Muscle of leg (tissue), 11 donors: ENCODE data around the gene PTPRS. TPM values are rescaled to one million over a fixed set of nuclear protein-coding genes. Genes with fewer than 3 reads are reported as not detected.

Experiments used
- DNase-seq: peaks from one replicate; pipeline ENCODE4 v3.0.0; 2013
- H3K27ac ChIP-seq: one replicate; pipeline ENCODE4 v1.5.1; 2013; ENCODE audit warnings: mild to moderate bottlenecking, low read length, control low read depth
- H3K27me3 ChIP-seq: one replicate; pipeline ENCODE4 v1.6.1; 2013; ENCODE audit warnings: low read length; ENCODE audit not compliant: control insufficient read depth, insufficient read depth
- H3K36me3 ChIP-seq: one replicate; pipeline ENCODE4 v1.6.1; 2013; ENCODE audit warnings: low read length; ENCODE audit not compliant: control insufficient read depth, insufficient read depth
- H3K4me1 ChIP-seq: one replicate; pipeline ENCODE4 v1.6.1; 2013; ENCODE audit warnings: low read length; ENCODE audit not compliant: control insufficient read depth, insufficient read depth
- H3K4me3 ChIP-seq: one replicate; pipeline ENCODE4 v1.5.1; 2013; ENCODE audit warnings: low read length, control low read depth
- H3K9me3 ChIP-seq: replicated peaks from 2 replicates; pipeline ENCODE4 v1.6.1; 2013; ENCODE audit warnings: low read depth, low read length; ENCODE audit not compliant: control insufficient read depth
- WGBS: methylation state at CpG from one replicate; pipeline ENCODE4 v1.1.5; 2013; ENCODE audit warnings: missing lambda C conversion rate; ENCODE audit not compliant: insufficient coverage; 5-methylcytosine and 5-hydroxymethylcytosine counted together
- polyA plus RNA-seq, 8 donors: library from polyadenylated mRNA; unstranded; fragments of 120-200 nt; gene quantifications; one replicate each; pipeline versions ENCODE4 v1.2.1 to v1.2.3, GENCODE V29; 2013; ENCODE audit warnings: inconsistent platforms in 1 of 8, low replicate concordance in 1 of 8; ENCODE audit not compliant: insufficient read length in 8 of 8, insufficient read depth in 1 of 8
- total RNA-seq: library from RNA; stranded (reverse); fragments of 120-200 nt; gene quantifications from one replicate; pipeline ENCODE4 v1.2.4, GENCODE V29; 2013

The PTPRS gene
- total and polyA plus RNA-seq, 9 donors: 30.9 to 60.4 (median 41.2) TPM

DNA sequence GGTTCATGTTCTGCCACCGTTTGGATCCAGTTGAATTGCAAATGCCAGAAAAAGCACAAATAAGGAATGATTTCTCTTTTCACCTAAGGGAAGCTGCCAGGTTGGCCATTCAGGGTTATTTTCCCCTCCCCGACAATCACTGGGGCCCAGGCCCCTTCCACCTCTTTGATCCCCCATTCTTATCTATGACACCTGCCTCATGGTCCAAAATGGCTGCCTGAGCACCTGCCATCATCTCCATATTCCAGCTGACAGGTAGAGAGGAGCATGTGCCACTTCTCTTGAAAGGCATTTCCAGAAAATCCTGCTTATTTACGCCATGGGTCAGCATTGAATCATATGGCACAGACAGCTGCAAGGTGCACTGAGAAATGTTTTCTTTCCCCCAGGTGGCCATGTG lies 15.7 kb downstream of the PTPRS start:
- H3K4me1 ChIP-seq: peaks cover 6% of the 10 kb centered on the region
- no peaks in the 10 kb centered on the region for H3K27me3 ChIP-seq
- no peaks in the 10 kb centered on the region for H3K36me3 ChIP-seq
- 91% methylated on average over 3 of the region's 3 CpGs for WGBS
- peaks cover 6% of the 10 kb centered on the region for H3K9me3 ChIP-seq
- H3K27ac ChIP-seq: no peak overlapping the region
- no peak overlapping the region for H3K4me3 ChIP-seq
- no peak for DNase-seq

GRCh38 chr19:5323475-5323811 lies 17.2 kb downstream of the PTPRS start:
- WGBS: 94% methylated on average over 7 of the region's 7 CpGs
- Histone ChIP-seq H3K9me3 (peaks cover 6% of the 10 kb centered on the region), H3K27me3 (no peaks in the 10 kb centered on the region), H3K27ac (no peak overlapping the region), H3K4me1 (peaks cover 6% of the 10 kb centered on the region), H3K36me3 (no peaks in the 10 kb centered on the region), H3K4me3 (no peak overlapping the region)
- no peak for DNase-seq

DNA sequence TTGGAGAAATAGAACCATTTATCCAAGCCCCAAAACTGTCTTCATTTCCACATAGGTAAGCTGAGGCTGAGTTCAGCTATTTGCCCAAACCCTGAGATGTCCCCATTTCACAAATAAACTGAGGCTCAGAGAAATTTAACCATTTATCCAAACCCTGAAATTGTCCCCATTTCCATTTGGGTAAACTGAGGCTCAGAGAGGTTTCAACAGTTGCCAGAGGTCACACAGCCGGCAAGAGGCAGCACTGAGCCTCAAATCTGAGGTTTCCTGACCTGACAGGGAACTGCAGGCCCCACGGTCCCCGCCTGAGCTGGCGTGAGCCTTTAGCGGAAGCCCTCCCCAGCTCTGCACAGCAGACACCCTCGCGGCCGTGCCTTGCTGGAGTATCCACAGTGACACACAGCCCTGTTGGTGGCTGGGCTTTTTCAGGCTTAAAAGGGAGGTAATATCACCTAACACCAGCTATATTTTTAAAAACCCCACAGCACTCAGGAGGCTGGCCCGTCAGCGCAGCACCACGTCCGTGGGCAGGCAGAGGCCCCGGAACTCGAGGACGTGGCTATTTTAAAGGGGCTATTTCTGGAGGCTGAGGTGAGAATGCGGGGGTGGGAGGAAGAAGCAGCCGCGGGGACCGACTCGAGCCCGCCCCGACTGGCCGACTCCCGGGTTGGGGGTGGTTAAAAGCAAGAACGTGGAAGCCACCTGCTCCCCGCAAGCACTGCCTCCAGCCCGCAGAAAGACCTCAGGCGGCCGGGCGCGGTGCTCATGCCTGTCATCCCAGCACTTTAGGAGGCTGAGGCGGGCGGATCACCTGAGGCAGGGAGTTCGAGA lies 18.5 kb downstream of the PTPRS start:
- H3K4me3 ChIP-seq: no peak overlapping the region
- no peaks in the 10 kb centered on the region for H3K36me3 ChIP-seq
- peak; percentile 51 for DNase-seq
- 15% methylated on average over 30 of the region's 34 CpGs for WGBS
- no peaks in the 10 kb centered on the region for H3K27me3 ChIP-seq
- H3K27ac ChIP-seq: peak overlapping the region; percentile 37
- H3K4me1 ChIP-seq: peaks cover 6% of the 10 kb centered on the region
- peaks cover 6% of the 10 kb centered on the region for H3K9me3 ChIP-seq

GRCh38 chr19:5321066-5321642 lies 19.5 kb downstream of the PTPRS start:
- DNase-seq: no peak
- 94% methylated on average over 9 of the region's 9 CpGs for WGBS
- H3K9me3 ChIP-seq: peaks cover 6% of the 10 kb centered on the region
- H3K27ac ChIP-seq: no peak overlapping the region
- H3K4me3 ChIP-seq: no peak overlapping the region
- H3K4me1 ChIP-seq: peaks cover 6% of the 10 kb centered on the region
- no peaks in the 10 kb centered on the region for H3K36me3 ChIP-seq
- H3K27me3 ChIP-seq: no peaks in the 10 kb centered on the region

GRCh38 chr19:5319516-5319915 lies 21.1 kb downstream of the PTPRS start:
- no peak overlapping the region for H3K4me3 ChIP-seq
- no peaks in the 10 kb centered on the region for H3K36me3 ChIP-seq
- H3K9me3 ChIP-seq: no peaks in the 10 kb centered on the region
- H3K27ac ChIP-seq: no peak overlapping the region
- WGBS: 85% methylated on average over 9 of the region's 9 CpGs
- H3K27me3 ChIP-seq: no peaks in the 10 kb centered on the region
- H3K4me1 ChIP-seq: peaks cover 6% of the 10 kb centered on the region
- DNase-seq: no peak

GRCh38 chr19:5318306-5318705 lies 22.3 kb downstream of the PTPRS start:
- no peak for DNase-seq
- WGBS: 100% methylated on average over 1 of the region's 6 CpGs

GRCh38 chr19:5317321-5317720 lies 23.3 kb downstream of the PTPRS start:
- WGBS: 100% methylated on average over 1 of the region's 7 CpGs
- no peak for DNase-seq
- H3K27me3 ChIP-seq: peaks cover 4% of the 10 kb centered on the region
- H3K36me3 ChIP-seq: no peaks in the 10 kb centered on the region
- no peak overlapping the region for H3K27ac ChIP-seq
- no peak overlapping the region for H3K4me3 ChIP-seq
- H3K9me3 ChIP-seq: no peaks in the 10 kb centered on the region
- peaks cover 4% of the 10 kb centered on the region for H3K4me1 ChIP-seq

More at GRCh38 chr19:5318306-5318705, 22.3 kb downstream of the PTPRS start:
- H3K9me3 ChIP-seq: no peaks in the 10 kb centered on the region
- no peak overlapping the region for H3K4me3 ChIP-seq
- peaks cover 6% of the 10 kb centered on the region for H3K4me1 ChIP-seq
- H3K27ac ChIP-seq: no peak overlapping the region
- no peaks in the 10 kb centered on the region for H3K36me3 ChIP-seq
- peaks cover 2% of the 10 kb centered on the region for H3K27me3 ChIP-seq

GRCh38 chr19:5316138-5316537 lies 24.5 kb downstream of the PTPRS start:
- Histone ChIP-seq H3K27ac (no peak overlapping the region), H3K4me1 (no peaks in the 10 kb centered on the region), H3K27me3 (peaks cover 4% of the 10 kb centered on the region), H3K36me3 (no peaks in the 10 kb centered on the region), H3K4me3 (no peak overlapping the region), H3K9me3 (no peaks in the 10 kb centered on the region)
- WGBS: 100% methylated on average over 1 of the region's 9 CpGs
- DNase-seq: peak; percentile 42

GRCh38 chr19:5314907-5315298 lies 25.7 kb downstream of the PTPRS start:
- Histone ChIP-seq H3K27me3 (peaks cover 4% of the 10 kb centered on the region), H3K4me1 (no peaks in the 10 kb centered on the region), H3K4me3 (no peak overlapping the region), H3K27ac (no peak overlapping the region), H3K9me3 (no peaks in the 10 kb centered on the region), H3K36me3 (no peaks in the 10 kb centered on the region)
- 96% methylated on average over 3 of the region's 4 CpGs for WGBS
- no peak for DNase-seq

DNA sequence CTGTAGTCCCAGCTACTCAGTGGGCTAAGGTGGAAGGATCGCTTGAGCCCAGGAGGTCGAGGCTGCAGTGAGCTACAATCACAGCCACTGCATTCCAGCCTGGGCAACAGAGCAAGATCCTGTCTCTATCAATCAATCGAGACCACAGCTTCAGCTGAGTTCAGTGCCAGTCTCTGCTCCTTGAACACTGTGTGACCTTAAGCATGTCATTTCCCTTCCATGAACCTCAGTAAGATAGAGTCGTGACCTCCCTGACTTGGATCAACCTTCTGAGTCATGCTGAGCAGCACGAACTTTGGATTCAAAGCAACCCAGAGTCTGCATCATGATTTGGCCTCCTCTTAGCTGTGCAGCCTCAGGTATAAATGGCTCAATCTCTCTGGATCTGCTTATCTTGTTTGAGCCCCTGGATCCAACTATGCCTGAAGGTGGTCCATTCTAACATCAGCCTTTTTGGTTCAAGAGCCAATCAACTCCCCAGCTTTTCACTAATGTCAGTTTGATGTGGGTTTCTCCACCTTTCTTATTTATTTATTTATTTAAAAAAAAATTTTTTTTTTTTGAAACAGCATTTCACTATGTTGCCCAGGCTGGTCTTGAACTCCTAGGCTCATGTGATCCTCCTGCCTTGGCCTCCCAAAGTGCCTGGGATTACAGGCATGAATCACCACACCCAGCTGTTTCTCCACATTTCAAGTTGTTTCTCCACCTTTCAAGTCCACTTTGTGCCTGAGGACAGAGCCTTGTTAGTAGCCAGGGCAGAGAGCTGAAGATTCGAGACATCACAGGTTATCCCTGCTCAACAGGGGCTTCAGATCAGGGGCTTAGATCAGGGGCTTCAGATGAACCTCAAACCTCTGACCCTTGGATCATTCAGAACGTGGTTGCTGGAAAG lies 26.4 kb downstream of the PTPRS start:
- peaks cover under 1% of the 10 kb centered on the region for H3K4me1 ChIP-seq
- DNase-seq: no peak
- H3K27ac ChIP-seq: no peak overlapping the region
- H3K4me3 ChIP-seq: no peak overlapping the region
- H3K27me3 ChIP-seq: peaks cover 4% of the 10 kb centered on the region
- WGBS: 81% methylated on average over 7 of the region's 7 CpGs
- H3K36me3 ChIP-seq: no peaks in the 10 kb centered on the region
- no peaks in the 10 kb centered on the region for H3K9me3 ChIP-seq
